GM18909 (cell line): ENCODE data around the gene HBA1.
"Not testable (repeated sequence)": the region's sequence is repeated elsewhere in the genome, so short reads cannot be mapped to it uniquely, and the experiment has no call there.

Experiments used
- ATAC-seq: cut with Tn5 transposase; IDR thresholded peaks from one replicate; pipeline ENCODE4 v1.9.1; 2021; ENCODE audit warnings: mild to moderate bottlenecking; ENCODE audit not compliant: unreplicated experiment, poor library complexity

HBA1 gene

GRCh38 chr16:176477-177382 lies at the start of gene HBA1:
TSS of gene HBA1 (plus strand) at chr16:176680. CDS start at chr16:176717, 37 bp downstream.
- not testable (repeated sequence) for ATAC-seq

GRCh38 chr16:129075-129474 lies 47.4 kb upstream of the HBA1 start:
- ATAC-seq: no peak

- ATAC-seq: no peak
These were observed 45.8 kb upstream of the HBA1 start for GRCh38 chr16:130533-131173.

GRCh38 chr16:132120-132519 lies 44.4 kb upstream of the HBA1 start:
- no peak for ATAC-seq

GRCh38 chr16:133716-134115 lies 42.8 kb upstream of the HBA1 start:
- no peak for ATAC-seq

- no peak for ATAC-seq
These were observed 38.4 kb upstream of the HBA1 start for GRCh38 chr16:138049-138417.

- ATAC-seq: no peak
These were observed 36.2 kb upstream of the HBA1 start for GRCh38 chr16:140175-140857.

GRCh38 chr16:142405-142967 lies 34.0 kb upstream of the HBA1 start:
- no peak for ATAC-seq

GRCh38 chr16:143047-143446 lies 33.4 kb upstream of the HBA1 start:
- no peak for ATAC-seq

GRCh38 chr16:143456-143855 lies 33.0 kb upstream of the HBA1 start:
- no peak for ATAC-seq

GRCh38 chr16:144797-145252 lies 31.7 kb upstream of the HBA1 start:
- no peak for ATAC-seq

- ATAC-seq: no peak
These were observed 29.8 kb upstream of the HBA1 start for GRCh38 chr16:146646-147045.

- no peak for ATAC-seq
These were observed 27.3 kb upstream of the HBA1 start for GRCh38 chr16:149024-149660.

- no peak for ATAC-seq
These were observed 24.0 kb upstream of the HBA1 start, which contains the start of gene HBZ for GRCh38 chr16:152141-153128. TSS of gene HBZ (plus strand) at chr16:152644. CDS start at chr16:152910, 266 bp downstream.

- ATAC-seq: not testable (repeated sequence)
These were observed 23.4 kb upstream of the HBA1 start for GRCh38 chr16:153129-153521.

- not testable (repeated sequence) for ATAC-seq
These were observed 22.8 kb upstream of the HBA1 start for GRCh38 chr16:153550-154216.

GRCh38 chr16:154217-155030 lies 22.1 kb upstream of the HBA1 start:
- ATAC-seq: no peak

- no peak for ATAC-seq
These were observed 21.5 kb upstream of the HBA1 start for GRCh38 chr16:155031-155398.
